Neural progenitor cell (in vitro differentiated cells): ENCODE measurements around the gene NLGN4X. TPM values are rescaled to one million over a fixed set of nuclear protein-coding genes. Genes with fewer than 3 reads are reported as not detected.

Experiments
- DNase-seq: peaks from one replicate; pipeline ENCODE4 v3.0.0-alpha.2; 2016; ENCODE audit warnings: low spot score
- H2AFZ ChIP-seq: fragments of 200-600 bp; sonication (generic); replicated peaks from 2 replicates; pipeline ENCODE4 v1.6.1; 2016; ENCODE audit warnings: antibody characterized with exemption
- H3F3A ChIP-seq: fragments of 200-600 bp; sonication (generic); 2 replicates; pipeline ENCODE4 v1.6.1; 2016; ENCODE audit warnings: antibody characterized with exemption, low read depth
- H3K27ac ChIP-seq: fragments of 200-600 bp; sonication (generic); 2 replicates; pipeline ENCODE4 v1.5.1; 2016; ENCODE audit warnings: mild to moderate bottlenecking
- H3K27me3 ChIP-seq: fragments of 200-600 bp; sonication (generic); 2 replicates; pipeline ENCODE4 v1.6.1; 2016; ENCODE audit warnings: mild to moderate bottlenecking, moderate library complexity
- H3K36me3 ChIP-seq: fragments of 200-600 bp; sonication (generic); 2 replicates; pipeline ENCODE4 v1.5.1; 2016
- H3K4me1 ChIP-seq: fragments of 200-600 bp; sonication (generic); 2 replicates; pipeline ENCODE4 v1.6.1; 2016; ENCODE audit warnings: mixed run types
- H3K4me2 ChIP-seq: fragments of 200-600 bp; sonication (generic); 2 replicates; pipeline ENCODE4 v1.6.1; 2016
- H3K4me3 ChIP-seq: fragments of 200-600 bp; sonication (generic); 2 replicates; pipeline ENCODE4 v1.5.1; 2016
- H3K79me2 ChIP-seq: fragments of 200-600 bp; sonication (generic); 2 replicates; pipeline ENCODE4 v1.6.1; 2016; ENCODE audit warnings: low read depth
- H3K9ac ChIP-seq: fragments of 200-600 bp; sonication (generic); 2 replicates; pipeline ENCODE4 v1.6.1; 2016
- H3K9me3 ChIP-seq: fragments of 200-600 bp; sonication (generic); 2 replicates; pipeline ENCODE4 v1.5.1; 2016; ENCODE audit warnings: low read depth
- H4K20me1 ChIP-seq: fragments of 200-600 bp; sonication (generic); 2 replicates; pipeline ENCODE4 v1.6.1; 2016; ENCODE audit warnings: low read depth
- H3K27ac Mint-ChIP-seq: 3 replicates; pipeline ENCODE4 v1.8.0; 2021; ENCODE audit warnings: mixed read lengths
- H3K27me3 Mint-ChIP-seq: 2 replicates; pipeline ENCODE4 v1.8.0; 2022; ENCODE audit warnings: low read depth, mild to moderate bottlenecking, inconsistent platforms, moderate library complexity, mixed read lengths; ENCODE audit not compliant: insufficient read depth
- H3K36me3 Mint-ChIP-seq: 3 replicates; pipeline ENCODE4 v1.8.0; 2021; ENCODE audit warnings: mixed read lengths
- H3K4me1 Mint-ChIP-seq: 3 replicates; pipeline ENCODE4 v1.8.0; 2021; ENCODE audit warnings: mixed read lengths
- H3K4me3 Mint-ChIP-seq: 3 replicates; pipeline ENCODE4 v1.8.0; 2021; ENCODE audit warnings: mild to moderate bottlenecking, moderate library complexity, mixed read lengths
- H3K9me3 Mint-ChIP-seq: 3 replicates; pipeline ENCODE4 v1.8.0; 2020; ENCODE audit warnings: mixed read lengths
- CTCF ChIP-seq: fragments of 200-600 bp; sonication (generic); IDR thresholded peaks from 2 replicates; pipeline ENCODE4 v1.5.1; 2017; ENCODE audit warnings: antibody characterized with exemption, mild to moderate bottlenecking
- EZH2 ChIP-seq: fragments of 200-600 bp; sonication (generic); IDR thresholded peaks from 2 replicates; pipeline ENCODE4 v1.6.1; 2017; ENCODE audit warnings: antibody characterized with exemption, mild to moderate bottlenecking, moderate library complexity
- EZH2phosphoT487 ChIP-seq: fragments of 200-600 bp; sonication (generic); IDR thresholded peaks from 2 replicates; pipeline ENCODE4 v1.6.1; 2017; ENCODE audit warnings: antibody characterized with exemption
- total RNA-seq: library from RNA; depleted of rRNA; stranded (reverse); fragments of >200 nt; gene quantifications from 2 replicates; pipeline ENCODE4 v1.2.3, GENCODE V29; 2015; ENCODE audit warnings: low replicate concordance

The NLGN4X gene
- total RNA-seq, 1 donor from 2014 or later = 10.1 TPM

- H3K27me3 Mint-ChIP-seq = peaks cover 3% of the 10 kb centered on the region
- peaks cover 10% of the 10 kb centered on the region for H3K36me3 Mint-ChIP-seq
- Histone ChIP-seq H3K4me1 (no peaks in the 10 kb centered on the region), H3K9me3 (no peaks in the 10 kb centered on the region), H3K79me2 (peaks cover 27% of the 10 kb centered on the region), H3K9ac (no peak overlapping the region), H3K4me3 (peak overlapping the region; percentile 80), H2AFZ (peak overlapping the region; percentile 36), H3K27me3 (no peaks in the 10 kb centered on the region), H3K36me3 (no peaks in the 10 kb centered on the region), H4K20me1 (no peaks in the 10 kb centered on the region), H3K4me2 (peak overlapping the region; percentile 74), H3K27ac (no peak overlapping the region), H3F3A (peaks cover 10% of the 10 kb centered on the region)
- DNase-seq = peak; percentile 63
- H3K4me3 Mint-ChIP-seq = peak overlapping the region; percentile 99
- H3K4me1 Mint-ChIP-seq = peaks cover 28% of the 10 kb centered on the region
- no peaks in the 10 kb centered on the region for H3K9me3 Mint-ChIP-seq
- peak overlapping the region; percentile 80 for H3K27ac Mint-ChIP-seq
- no peak for TF ChIP-seq EZH2
- TF ChIP-seq CTCF = peak; percentile 32
Observed at GRCh38 chrX:6225911-6226595, 2.6 kb downstream of the NLGN4X start.

- Histone ChIP-seq H3K79me2 (peaks cover 33% of the 10 kb centered on the region), H3K9ac (no peak overlapping the region), H3K27me3 (no peaks in the 10 kb centered on the region), H3K36me3 (no peaks in the 10 kb centered on the region), H2AFZ (no peak overlapping the region), H3K27ac (no peak overlapping the region), H3F3A (peaks cover 10% of the 10 kb centered on the region), H3K4me1 (no peaks in the 10 kb centered on the region), H3K9me3 (no peaks in the 10 kb centered on the region), H4K20me1 (no peaks in the 10 kb centered on the region), H3K4me2 (peak overlapping the region; percentile 74), H3K4me3 (peak overlapping the region; percentile 80)
- peak; percentile 26 for DNase-seq
- Mint-ChIP-seq H3K27ac (peak overlapping the region; percentile 80), H3K27me3 (peaks cover 3% of the 10 kb centered on the region), H3K9me3 (no peaks in the 10 kb centered on the region), H3K4me3 (peak overlapping the region; percentile 99), H3K36me3 (peaks cover 11% of the 10 kb centered on the region), H3K4me1 (peaks cover 28% of the 10 kb centered on the region)
- TF ChIP-seq CTCF (no peak), EZH2phosphoT487 (no peak), EZH2 (no peak)
Observed at GRCh38 chrX:6225288-6225910, 3.3 kb downstream of the NLGN4X start.

GRCh38 chrX:6223516-6223915, 5.2 kb downstream of the NLGN4X start:
- H3K9ac ChIP-seq = no peak overlapping the region
- Mint-ChIP-seq H3K36me3 (peaks cover 11% of the 10 kb centered on the region), H3K4me1 (peaks cover 20% of the 10 kb centered on the region), H3K9me3 (no peaks in the 10 kb centered on the region), H3K4me3 (no peak overlapping the region), H3K27ac (no peak overlapping the region), H3K27me3 (peaks cover 3% of the 10 kb centered on the region)
- TF ChIP-seq EZH2phosphoT487 (no peak), EZH2 (no peak), CTCF (no peak)
- H3K27me3 ChIP-seq = no peaks in the 10 kb centered on the region
- H2AFZ ChIP-seq = no peak overlapping the region
- H3K36me3 ChIP-seq = no peaks in the 10 kb centered on the region
- no peaks in the 10 kb centered on the region for H4K20me1 ChIP-seq
- no peaks in the 10 kb centered on the region for H3K9me3 ChIP-seq
- H3K4me3 ChIP-seq = no peak overlapping the region
- H3K4me1 ChIP-seq = no peaks in the 10 kb centered on the region
- H3K4me2 ChIP-seq = no peak overlapping the region
- no peak for DNase-seq
- no peak overlapping the region for H3K27ac ChIP-seq
- peaks cover 37% of the 10 kb centered on the region for H3K79me2 ChIP-seq
- peaks cover 5% of the 10 kb centered on the region for H3F3A ChIP-seq
